ENCODE data around the gene BATF.

DNA sequence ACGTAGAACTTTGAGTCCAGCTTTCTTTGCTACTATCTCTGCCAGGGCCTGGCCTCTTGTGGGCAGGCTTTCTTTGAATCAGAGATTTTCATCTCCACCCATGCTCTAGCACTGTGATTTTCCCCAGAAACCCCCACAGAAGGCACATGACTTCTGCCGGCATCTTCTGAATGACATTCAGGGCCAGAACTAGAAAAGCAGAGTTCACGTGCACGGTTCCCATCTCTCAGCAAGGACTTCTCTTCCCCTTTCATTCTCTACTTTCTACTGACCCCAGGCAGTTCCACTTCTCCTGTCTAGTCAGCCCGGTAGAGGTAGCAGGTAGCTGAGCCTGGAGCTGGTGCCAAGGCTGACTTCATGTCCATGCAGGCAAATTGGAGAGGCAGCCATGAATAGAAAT is 26.9 kb downstream of the BATF start:
- TF ChIP-seq, protein P1, sequence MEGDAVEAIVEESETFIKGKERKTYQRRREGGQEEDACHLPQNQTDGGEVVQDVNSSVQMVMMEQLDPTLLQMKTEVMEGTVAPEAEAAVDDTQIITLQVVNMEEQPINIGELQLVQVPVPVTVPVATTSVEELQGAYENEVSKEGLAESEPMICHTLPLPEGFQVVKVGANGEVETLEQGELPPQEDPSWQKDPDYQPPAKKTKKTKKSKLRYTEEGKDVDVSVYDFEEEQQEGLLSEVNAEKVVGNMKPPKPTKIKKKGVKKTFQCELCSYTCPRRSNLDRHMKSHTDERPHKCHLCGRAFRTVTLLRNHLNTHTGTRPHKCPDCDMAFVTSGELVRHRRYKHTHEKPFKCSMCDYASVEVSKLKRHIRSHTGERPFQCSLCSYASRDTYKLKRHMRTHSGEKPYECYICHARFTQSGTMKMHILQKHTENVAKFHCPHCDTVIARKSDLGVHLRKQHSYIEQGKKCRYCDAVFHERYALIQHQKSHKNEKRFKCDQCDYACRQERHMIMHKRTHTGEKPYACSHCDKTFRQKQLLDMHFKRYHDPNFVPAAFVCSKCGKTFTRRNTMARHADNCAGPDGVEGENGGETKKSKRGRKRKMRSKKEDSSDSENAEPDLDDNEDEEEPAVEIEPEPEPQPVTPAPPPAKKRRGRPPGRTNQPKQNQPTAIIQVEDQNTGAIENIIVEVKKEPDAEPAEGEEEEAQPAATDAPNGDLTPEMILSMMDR (IDR thresholded peaks at IDR 0.05), result no peak
- TF ChIP-seq POLR2A (IDR thresholded peaks at IDR 0.05), result no peak

Measured in Peyer's patch (tissue), 4 donors.